H1 (cell line): ENCODE measurements around the gene RPAP3. TPM values are rescaled to one million over a fixed set of nuclear protein-coding genes. Genes with fewer than 3 reads are reported as not detected.

Experiments
- CTCF ChIA-PET: fragments of 300-600 bp; sonication (Branson Sonifier 250); formaldehyde crosslinking; loops from one replicate; lab custom pipeline; 2021; ENCODE audit not compliant: partially characterized antibody; lab: Charles Lee
- POLR2A ChIA-PET: fragments of 300-600 bp; sonication (Branson Sonifier 250); formaldehyde crosslinking; loops from one replicate; lab custom pipeline; 2021; ENCODE audit warnings: inconsistent platforms; ENCODE audit not compliant: partially characterized antibody; lab: Charles Lee
- DNase-seq, 2 experiments: peaks; one replicate each; pipeline versions ENCODE4 v3.0.0 to v3.0.0-alpha.2; 2010 to 2022; ENCODE audit warnings: low spot score in 2 of 2, low read depth in 1 of 2, mixed read lengths in 1 of 2
- FAIRE-seq: peaks from 2 replicates; lab custom pipeline; 2011; peaks lifted over from hg19 to GRCh38; lab: Jason Lieb, UNC
- H2AFZ ChIP-seq: 2 replicates; pipeline ENCODE4 v1.8.1; 2012; ENCODE audit warnings: low read length, inconsistent platforms
- H2AK5ac ChIP-seq: 2 replicates; pipeline ENCODE4 v1.6.1; 2013; ENCODE audit warnings: low read depth, low read length
- H2BK120ac ChIP-seq: replicated peaks from 2 replicates; pipeline ENCODE3; 2013; ENCODE audit warnings: low read depth, low read length, inconsistent platforms
- H2BK12ac ChIP-seq: 2 replicates; pipeline ENCODE4 v1.6.1; 2013; ENCODE audit warnings: low read depth, low read length
- H2BK15ac ChIP-seq: 2 replicates; pipeline ENCODE4 v1.6.1; 2013; ENCODE audit warnings: low read length
- H2BK20ac ChIP-seq: 2 replicates; pipeline ENCODE4 v1.6.1; 2013; ENCODE audit warnings: low read length
- H2BK5ac ChIP-seq: 2 replicates; pipeline ENCODE4 v1.6.1; 2013; ENCODE audit warnings: low read depth, low read length
- H3K14ac ChIP-seq: 2 replicates; pipeline ENCODE4 v1.6.1; 2013; ENCODE audit warnings: inconsistent platforms; ENCODE audit not compliant: insufficient read length
- H3K18ac ChIP-seq: 2 replicates; pipeline ENCODE4 v1.6.1; 2013; ENCODE audit warnings: low read length; ENCODE audit errors: extremely low read depth
- H3K23ac ChIP-seq: 2 replicates; pipeline ENCODE4 v1.6.1; 2013; ENCODE audit warnings: inconsistent platforms; ENCODE audit not compliant: insufficient read length
- H3K23me2 ChIP-seq: 2 replicates; pipeline ENCODE4 v1.6.1; 2013; ENCODE audit warnings: low read depth, low read length
- H3K27ac ChIP-seq: 2 replicates; pipeline ENCODE4 v1.6.1; 2011; ENCODE audit warnings: low read depth, low read length, inconsistent platforms
- H3K27me3 ChIP-seq, 4 experiments: replicated peaks in 1 of 4; 1 replicate in 1 of 4; 2 replicates in 3 of 4; pipeline versions ENCODE4 v1.6.1 to v1.8.1; 2011 to 2013; ENCODE audit warnings: low read length in 3 of 4, mild to moderate bottlenecking in 3 of 4, inconsistent platforms in 2 of 4, mixed read lengths in 2 of 4, moderate library complexity in 1 of 4; ENCODE audit not compliant: control insufficient read depth in 3 of 4, insufficient read depth in 3 of 4; ENCODE audit errors: extremely low read depth in 1 of 4
- H3K36me3 ChIP-seq, 4 experiments: 2 replicates each; pipeline versions ENCODE4 v1.6.1 to v1.8.1; 2011 to 2013; ENCODE audit warnings: mild to moderate bottlenecking in 4 of 4, low read length in 3 of 4, moderate library complexity in 2 of 4, control low read depth in 1 of 4, inconsistent platforms in 1 of 4; ENCODE audit not compliant: insufficient read depth in 4 of 4, control insufficient read depth in 2 of 4
- H3K4ac ChIP-seq: replicated peaks from 2 replicates; pipeline ENCODE3; 2013; ENCODE audit warnings: low read length, low read depth, mixed read lengths, inconsistent platforms; ENCODE audit not compliant: insufficient read length
- H3K4me1 ChIP-seq, 4 experiments: replicated peaks in 1 of 4; 1 replicate in 1 of 4; 2 replicates in 3 of 4; pipeline versions ENCODE4 v1.6.1 to v1.8.1; 2011 to 2013; ENCODE audit warnings: low read length in 3 of 4, inconsistent platforms in 2 of 4, mixed read lengths in 1 of 4; ENCODE audit not compliant: insufficient read depth in 4 of 4, control insufficient read depth in 3 of 4
- H3K4me2 ChIP-seq, 2 experiments: 2 replicates each; pipeline versions ENCODE4 v1.6.1 to v1.8.1; 2011 to 2013; ENCODE audit warnings: low read depth in 2 of 2, low read length in 2 of 2, control low read depth in 1 of 2, inconsistent platforms in 1 of 2, mild to moderate bottlenecking in 1 of 2; ENCODE audit not compliant: insufficient read depth in 1 of 2
- H3K4me3 ChIP-seq, 4 experiments: fragments of 200-600, 300-600 bp in 1 of 4; sonication (generic), shearing (Covaris generic), sonication (Bioruptor Twin) in 1 of 4; 2 replicates each; pipeline versions ENCODE4 v1.5.1 to v1.8.1; 2011 to 2016; ENCODE audit warnings: low read length in 4 of 4, low read depth in 3 of 4, control low read depth in 2 of 4, inconsistent platforms in 2 of 4, mild to moderate bottlenecking in 2 of 4, mixed read lengths in 1 of 4, moderate library complexity in 1 of 4; ENCODE audit not compliant: insufficient read depth in 2 of 4; ENCODE audit errors: extremely low read depth in 1 of 4
- H3K56ac ChIP-seq: replicated peaks from 2 replicates; pipeline ENCODE3; 2013; ENCODE audit warnings: low read depth, mild to moderate bottlenecking, mixed read lengths, low read length, inconsistent platforms; ENCODE audit not compliant: insufficient read length
- H3K79me1 ChIP-seq: 2 replicates; pipeline ENCODE4 v1.6.1; 2013; ENCODE audit warnings: low read depth, low read length, control low read depth
- H3K79me2 ChIP-seq, 2 experiments: 2 replicates each; pipeline versions ENCODE4 v1.6.1 to v1.8.1; 2012 to 2013; ENCODE audit warnings: low read length in 2 of 2, mild to moderate bottlenecking in 2 of 2, inconsistent platforms in 1 of 2; ENCODE audit not compliant: insufficient read depth in 2 of 2, control insufficient read depth in 1 of 2
- H3K9ac ChIP-seq, 4 experiments: replicated peaks in 1 of 4; 1 replicate in 1 of 4; 2 replicates in 3 of 4; pipeline versions ENCODE4 v1.6.1 to v1.8.1; 2011 to 2013; ENCODE audit warnings: low read depth in 3 of 4, low read length in 3 of 4, control low read depth in 2 of 4, mild to moderate bottlenecking in 2 of 4, moderate library complexity in 2 of 4, inconsistent platforms in 1 of 4; ENCODE audit errors: extremely low read depth in 1 of 4
- H3K9me3 ChIP-seq, 2 experiments: 2 replicates each; pipeline versions ENCODE4 v1.6.1 to v1.8.1; 2012 to 2013; ENCODE audit warnings: mild to moderate bottlenecking in 2 of 2, moderate library complexity in 2 of 2, control low read depth in 1 of 2, inconsistent platforms in 1 of 2, low read depth in 1 of 2, low read length in 1 of 2, mixed read lengths in 1 of 2; ENCODE audit not compliant: insufficient read depth in 2 of 2
- H4K20me1 ChIP-seq, 2 experiments: replicated peaks in 1 of 2; 2 replicates each; pipeline versions ENCODE3 to v1.8.1; 2011 to 2013; ENCODE audit warnings: inconsistent platforms in 2 of 2, low read length in 2 of 2, mild to moderate bottlenecking in 1 of 2; ENCODE audit not compliant: insufficient read depth in 2 of 2, control insufficient read depth in 1 of 2
- H4K5ac ChIP-seq: 2 replicates; pipeline ENCODE4 v1.6.1; 2013; ENCODE audit warnings: low read length, low read depth, mixed read lengths, inconsistent platforms; ENCODE audit not compliant: insufficient read length
- H4K8ac ChIP-seq: 2 replicates; pipeline ENCODE4 v1.8.0; 2013; ENCODE audit warnings: mild to moderate bottlenecking, moderate library complexity, low read length, inconsistent platforms; ENCODE audit not compliant: insufficient read depth; ENCODE audit errors: extremely low read depth
- H4K91ac ChIP-seq: replicated peaks from 2 replicates; pipeline ENCODE3; 2013; ENCODE audit warnings: low read length, mixed read lengths, inconsistent platforms; ENCODE audit not compliant: insufficient read length
- ATF3 ChIP-seq: IDR thresholded peaks from 2 replicates; pipeline ENCODE4 v1.6.1; 2011; ENCODE audit warnings: low read depth, mild to moderate bottlenecking, low read length; ENCODE audit not compliant: insufficient read depth
- SAP30 ChIP-seq: fragments of 300-600 bp; sonication (generic); IDR thresholded peaks from 2 replicates; pipeline ENCODE4 v1.7.1; 2012; ENCODE audit warnings: low read length, moderate library complexity, mild to moderate bottlenecking, inconsistent platforms; ENCODE audit not compliant: insufficient read depth, insufficient replicate concordance
- SRF ChIP-seq: IDR thresholded peaks from 2 replicates; pipeline ENCODE4 v1.6.1; 2011; ENCODE audit warnings: mild to moderate bottlenecking, low read depth, low read length, moderate library complexity
- SUZ12 ChIP-seq: fragments of 200-600 bp; sonication (generic); IDR thresholded peaks from 2 replicates; pipeline ENCODE4 v1.6.1; 2012; ENCODE audit warnings: mild to moderate bottlenecking, inconsistent platforms, low read length, moderate library complexity, mixed read lengths
- WGBS, 2 experiments: shearing (Covaris generic) in 1 of 2; methylation state at CpG; one replicate each; pipeline versions ENCODE4 v1.1.6 to v1.1.7; 2013 to 2015; ENCODE audit warnings: low lambda C conversion rate in 2 of 2, mixed read lengths in 2 of 2, inconsistent platforms in 1 of 2, low coverage in 1 of 2, missing lambda C conversion rate in 1 of 2; ENCODE audit not compliant: insufficient replicate concordance in 2 of 2, insufficient coverage in 1 of 2, insufficient read length in 1 of 2; ENCODE audit errors: extremely low coverage in 1 of 2, missing lambda C conversion rate in 1 of 2; 5-methylcytosine and 5-hydroxymethylcytosine counted together
- polyA plus RNA-seq, 7 experiments: library from polyadenylated mRNA; depleted of rRNA in 3 of 7; stranded (reverse) in 5 of 7; unstranded in 2 of 7; fragments of >200 nt in 5 of 7; fragments of 200-250 nt in 2 of 7; gene quantifications; 1 replicate in 5 of 7; 2 replicates in 1 of 7; 4 replicates in 1 of 7; pipeline versions ENCODE4 v1.2.1 to v1.2.3, GENCODE V29; 2011 to 2013; ENCODE audit warnings: missing spikeins in 2 of 7, mixed read lengths in 2 of 7
- total RNA-seq: library from RNA; stranded (reverse); fragmentation: NEBNext Ultra II Directional; extraction: Animal tissue kit (Norgen Biotek cat#: 25700); gene quantifications from 2 replicates; pipeline ENCODE4 v1.2.1, GENCODE V29; 2021
- TF ChIP-seq, protein P1 (sequence below): IDR thresholded peaks from 2 replicates; pipeline ENCODE4 v1.6.1; 2012; ENCODE audit warnings: inconsistent platforms

The RPAP3 gene
- total and polyA plus RNA-seq, 2 of the 8 experiments (the other 6 are each of a cell fraction or from before 2014, with no cell fraction given): 6.4 to 60.5 TPM

- WGBS, 2 experiments: 79% methylated on average over 2 of the region's 2 CpGs; no CpG with 5 or more reads in 1 of the 2 experiments
- H3K23me2 ChIP-seq: no peaks in the 10 kb centered on the region
- FAIRE-seq (no peak), DNase-seq (no peak)
- H3K36me3 ChIP-seq: no peaks in the 10 kb centered on the region
- POLR2A ChIA-PET: interaction anchor here (0.6 to 1.3 kb wide), 2 partner anchors 70 to 1168 kb away, joined by 3 to 4 read pairs; no protein-coding TSS in a partner anchor
- TF ChIP-seq SRF (no peak), SAP30 (no peak), ATF3 (no peak), SUZ12 (no peak)
- TF ChIP-seq, protein P1, sequence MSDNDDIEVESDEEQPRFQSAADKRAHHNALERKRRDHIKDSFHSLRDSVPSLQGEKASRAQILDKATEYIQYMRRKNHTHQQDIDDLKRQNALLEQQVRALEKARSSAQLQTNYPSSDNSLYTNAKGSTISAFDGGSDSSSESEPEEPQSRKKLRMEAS: no peak
- CTCF ChIA-PET: interaction anchor here (1.4 to 64.6 kb wide), 6 partner anchors 24 to 129 kb away, joined by 3 to 2442 read pairs (median 8); partner anchors contain the start of genes ENDOU, RAPGEF3 and SLC48A1
- H3K4me3 ChIP-seq: no peak overlapping the region
- no peak overlapping the region for H3K9ac ChIP-seq
- no peaks in the 10 kb centered on the region for H3K9me3 ChIP-seq
- no peak overlapping the region for H3K27ac ChIP-seq
- no peak overlapping the region for H3K23ac ChIP-seq
- H3K4me1 ChIP-seq: peaks cover 0 to 3% (median 0%) of the 10 kb centered on the region in 4 experiments; a peak in 1 of 7 replicates
- no peaks in the 10 kb centered on the region for H4K20me1 ChIP-seq
- H4K8ac ChIP-seq: no peak overlapping the region
- no peak overlapping the region for H2BK15ac ChIP-seq
- no peak overlapping the region for H3K18ac ChIP-seq
- no peak overlapping the region for H3K4ac ChIP-seq
- no peak overlapping the region for H2AFZ ChIP-seq
- H4K91ac ChIP-seq: no peak overlapping the region
- H3K79me1 ChIP-seq: no peaks in the 10 kb centered on the region
- H2BK12ac ChIP-seq: no peak overlapping the region
- no peak overlapping the region for H4K5ac ChIP-seq
- no peak overlapping the region for H3K4me2 ChIP-seq
- H3K14ac ChIP-seq: no peak overlapping the region
- H3K27me3 ChIP-seq: no peaks in the 10 kb centered on the region; a peak in 1 of 7 replicates
- no peak overlapping the region for H2BK20ac ChIP-seq
- no peak overlapping the region for H3K56ac ChIP-seq
- H2BK120ac ChIP-seq: no peak overlapping the region
- no peak overlapping the region for H2BK5ac ChIP-seq
- peaks cover 0 to 7% of the 10 kb centered on the region in 2 experiments; a peak in 2 of 4 replicates for H3K79me2 ChIP-seq
- no peak overlapping the region for H2AK5ac ChIP-seq
Observed at GRCh38 chr12:47709671-47710070, 3.8 kb upstream of the RPAP3 start.
